Skin epidermis (tissue), 12 donors: ENCODE data around the gene LIPC.

Experiments
- H3K27ac ChIP-seq, 21 experiments: fragments of 200-600 bp; sonication (generic) in 11 of 21; one replicate each; pipeline ENCODE4 v1.5.0; 2020; ENCODE audit warnings: mild to moderate bottlenecking in 3 of 21, inconsistent platforms in 2 of 21, moderate library complexity in 2 of 21
- H3K4me3 ChIP-seq, 7 experiments: fragments of 200-600 bp; sonication (generic) in 2 of 7; one replicate each; pipeline ENCODE4 v1.5.0; 2020; ENCODE audit warnings: inconsistent platforms in 2 of 7, mild to moderate bottlenecking in 2 of 7, moderate library complexity in 1 of 7

Gene LIPC

DNA sequence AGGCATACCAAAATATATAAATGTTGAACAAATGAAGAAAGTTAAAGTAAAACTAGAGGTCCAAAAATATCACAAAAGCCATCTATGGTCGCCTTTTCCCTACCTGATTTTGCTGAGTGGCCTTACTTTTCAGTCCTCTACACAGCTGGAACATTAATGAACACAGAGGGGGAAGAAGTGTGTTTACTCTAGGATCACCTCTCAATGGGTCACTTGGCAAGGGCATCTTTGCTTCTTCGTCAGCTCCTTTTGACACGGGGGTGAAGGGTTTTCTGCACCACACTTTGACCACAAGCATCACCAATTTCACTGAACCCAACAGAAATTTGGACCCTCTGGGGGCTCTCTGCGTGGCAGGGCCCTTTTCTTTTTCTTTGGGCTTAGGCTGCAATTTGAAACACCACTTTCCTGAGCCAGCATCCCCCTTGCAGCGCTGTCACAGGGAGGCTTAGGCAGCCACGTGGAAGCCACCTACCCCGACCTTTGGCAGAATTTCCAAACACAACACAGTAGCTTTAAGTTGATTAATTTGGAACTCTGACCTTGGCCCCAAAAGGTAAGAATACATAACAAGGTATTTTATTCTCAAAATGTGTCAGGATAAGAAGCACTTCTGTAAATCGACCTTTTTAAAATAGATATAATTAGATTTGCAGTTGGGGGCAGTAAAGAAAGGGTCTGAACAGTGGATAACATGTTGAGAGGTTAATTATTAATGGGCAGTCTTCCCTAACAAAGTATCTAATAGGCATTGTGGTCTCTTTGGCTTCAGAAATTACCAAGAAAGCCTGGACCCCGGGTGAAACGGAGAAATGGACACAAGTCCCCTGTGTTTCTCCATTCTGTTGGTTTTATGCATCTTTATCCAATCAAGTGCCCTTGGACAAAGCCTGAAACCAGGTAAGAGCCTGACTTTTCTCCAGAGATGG lies at the start of gene LIPC:
TSS of gene LIPC (plus strand) at position 771 of the 929 bp plus-strand sequence. CDS start at position 813, 42 bp downstream.
- Histone ChIP-seq H3K4me3 (no peak within 1 kb of the TSS), H3K27ac (peak within 1 kb of the TSS in 2 of 21 experiments; percentile 1 to 15)

DNA sequence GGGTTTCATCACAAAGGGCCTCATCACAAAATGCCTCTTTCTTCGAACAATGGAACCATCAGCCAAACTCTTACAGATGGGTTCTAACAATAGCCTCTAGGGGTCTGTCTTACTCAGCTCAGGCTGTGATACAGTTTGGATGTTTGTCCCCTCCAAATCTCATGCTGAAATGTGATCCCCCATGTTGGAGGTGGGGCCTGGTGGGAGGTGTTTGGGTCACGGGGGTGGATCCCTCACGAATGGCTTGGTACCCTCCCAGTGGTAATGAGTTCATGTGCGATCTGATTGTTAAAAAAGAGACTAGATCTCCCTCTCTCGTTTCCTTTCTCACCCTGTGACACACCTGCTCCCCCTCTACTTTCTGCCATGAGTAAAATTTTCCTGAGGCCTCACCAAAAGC lies 47.9 kb upstream of the LIPC start:
- no peak overlapping the region for H3K27ac ChIP-seq

DNA sequence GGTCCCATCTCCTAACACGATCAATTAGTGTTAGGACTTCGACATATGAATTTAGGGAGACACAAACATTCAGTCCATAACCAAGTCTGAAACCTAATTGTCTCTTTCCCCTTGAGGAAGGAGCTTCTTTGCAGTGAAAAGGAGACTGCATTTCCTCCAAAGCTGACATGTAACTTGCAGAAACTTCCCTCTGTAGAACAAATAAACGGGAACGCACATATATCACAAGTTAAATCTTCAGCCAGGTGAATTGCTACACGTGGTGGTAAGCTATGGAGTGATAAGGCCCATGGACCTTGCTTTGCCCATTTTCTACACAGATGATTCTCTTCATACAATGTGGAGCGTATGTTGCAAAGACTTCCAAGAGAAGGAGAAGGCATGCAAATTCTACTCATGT lies 47.1 kb upstream of the LIPC start:
- Histone ChIP-seq H3K27ac (no peak overlapping the region), H3K4me3 (no peak overlapping the region)

More for the DNA sequence above, 47.9 kb upstream of the LIPC start:
- no peak overlapping the region for H3K4me3 ChIP-seq

DNA sequence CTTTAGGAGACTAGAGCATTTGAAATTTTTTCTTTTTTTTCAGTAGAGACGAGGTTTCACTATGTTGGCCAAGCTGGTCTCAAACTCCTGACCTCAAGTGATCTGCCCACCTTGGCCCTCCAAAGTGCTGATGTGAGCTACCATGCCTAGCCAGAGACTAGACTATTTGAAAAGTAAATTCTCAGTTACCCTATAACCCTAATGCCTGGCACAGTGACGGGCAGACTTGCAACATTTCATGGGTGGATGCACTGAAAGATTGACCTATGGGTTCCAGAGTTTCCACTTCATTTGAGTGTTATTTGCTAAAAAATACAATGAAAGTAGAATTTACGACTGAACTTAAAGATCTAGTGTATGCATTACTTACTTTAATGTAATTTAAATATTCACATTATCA lies 45.7 kb upstream of the LIPC start:
- Histone ChIP-seq H3K27ac (peak overlapping the region in 5 of 21 experiments; percentile 7 to 79 (median 60)), H3K4me3 (no peak overlapping the region)

DNA sequence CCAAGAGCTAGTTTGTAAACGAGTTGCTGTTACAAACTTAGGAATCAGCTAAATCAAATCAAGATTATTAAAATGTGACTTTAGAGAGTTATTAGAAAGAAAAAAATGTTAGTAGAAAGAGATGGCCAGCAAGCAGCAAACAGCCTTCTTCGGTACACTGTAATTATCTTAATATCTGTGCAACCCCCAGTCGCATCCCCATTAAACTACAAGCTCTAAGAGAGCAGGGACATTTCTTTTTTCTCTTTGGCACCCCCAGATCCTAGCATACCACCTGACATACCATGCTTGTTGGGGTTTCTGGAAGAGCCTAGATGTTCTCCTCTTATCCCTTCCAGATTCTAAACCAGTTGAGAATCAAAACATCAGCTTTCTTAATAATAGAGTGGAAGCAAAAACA lies 45.1 kb upstream of the LIPC start:
- Histone ChIP-seq H3K4me3 (no peak overlapping the region), H3K27ac (peak overlapping the region in 9 of 21 experiments; percentile 26 to 79 (median 47))

DNA sequence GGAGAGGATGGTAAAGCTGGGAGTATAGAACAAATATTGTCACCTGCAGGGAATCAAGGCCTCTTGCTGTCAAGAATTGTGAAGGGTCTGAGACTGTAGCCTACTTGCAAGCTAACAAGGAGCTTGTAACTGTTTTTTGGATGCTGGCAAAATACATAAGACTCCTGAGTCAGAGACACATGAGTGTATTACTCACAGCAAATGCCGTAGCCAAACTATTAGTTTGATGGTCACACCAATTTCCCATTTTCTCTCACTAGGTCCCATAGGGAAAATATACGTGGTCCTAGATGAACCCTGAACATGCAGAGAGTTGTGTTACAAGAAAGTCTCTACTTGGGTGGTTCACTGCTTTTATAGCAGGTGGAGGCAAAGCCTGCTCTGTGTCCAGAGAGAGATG lies 44.7 kb upstream of the LIPC start:
- Histone ChIP-seq H3K4me3 (no peak overlapping the region), H3K27ac (peak overlapping the region in 10 of 21 experiments; percentile 26 to 79 (median 46))

DNA sequence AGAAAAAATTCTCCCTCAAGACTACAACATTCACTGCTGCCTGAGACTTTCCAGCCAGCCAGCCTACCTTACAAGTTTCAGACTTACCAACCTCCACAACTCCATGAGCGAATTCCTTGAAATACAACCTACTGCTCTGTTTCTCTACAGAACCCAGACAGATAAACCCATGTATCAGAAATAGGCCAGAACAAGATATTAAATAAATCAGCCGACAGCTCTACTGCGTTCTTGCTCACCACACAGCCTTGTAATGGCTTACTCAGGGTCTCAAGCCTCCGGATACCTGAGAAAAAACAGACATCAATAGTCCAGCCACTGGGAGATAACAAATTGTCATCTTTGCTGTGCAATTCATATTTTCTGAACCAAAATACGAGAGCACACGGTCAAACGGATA lies 43.6 kb upstream of the LIPC start:
- Histone ChIP-seq H3K4me3 (no peak overlapping the region), H3K27ac (no peak overlapping the region)

DNA sequence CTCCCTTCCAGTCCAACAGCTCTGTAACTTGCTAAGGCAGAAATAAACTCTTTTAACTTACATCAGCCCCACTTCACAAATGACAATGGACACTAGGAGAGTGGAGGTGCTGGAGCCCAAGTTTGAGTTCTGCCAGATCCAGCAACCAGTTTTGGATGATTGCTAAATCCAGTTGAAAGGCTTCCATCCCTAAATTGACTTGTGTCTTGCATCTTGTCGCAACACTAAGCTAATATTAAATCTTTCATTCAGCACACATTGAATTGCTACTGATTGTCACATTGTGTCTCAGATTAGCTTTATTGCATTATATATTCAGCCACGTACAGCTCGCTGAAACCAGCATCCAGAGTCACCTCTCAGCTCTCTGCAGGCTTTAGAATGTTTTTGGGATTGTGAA lies 41.7 kb upstream of the LIPC start:
- H3K27ac ChIP-seq, result peak overlapping the region in 2 of 21 experiments; percentile 29 to 32
- H3K4me3 ChIP-seq, result no peak overlapping the region

DNA sequence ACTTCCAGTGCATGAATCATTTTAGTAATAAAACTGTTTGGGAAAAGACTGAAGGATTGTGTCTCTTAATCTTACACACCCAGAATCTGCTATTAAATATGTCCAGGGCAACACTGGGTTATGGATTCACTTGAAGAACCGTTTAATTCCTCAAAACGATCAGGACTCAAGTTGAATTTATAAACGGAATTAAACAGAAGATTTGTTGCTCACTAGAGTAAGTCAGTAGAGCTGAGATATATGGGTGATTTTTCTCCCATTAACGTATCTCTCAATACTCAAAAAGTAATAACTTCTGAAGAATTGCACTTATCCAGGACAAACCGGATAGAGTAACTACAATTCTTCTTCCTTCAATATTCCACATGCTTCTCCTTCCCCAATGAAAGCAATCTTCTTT lies 41.1 kb upstream of the LIPC start:
- Histone ChIP-seq H3K4me3 (no peak overlapping the region), H3K27ac (peak overlapping the region in 1 of 21 experiments; percentile 32)

DNA sequence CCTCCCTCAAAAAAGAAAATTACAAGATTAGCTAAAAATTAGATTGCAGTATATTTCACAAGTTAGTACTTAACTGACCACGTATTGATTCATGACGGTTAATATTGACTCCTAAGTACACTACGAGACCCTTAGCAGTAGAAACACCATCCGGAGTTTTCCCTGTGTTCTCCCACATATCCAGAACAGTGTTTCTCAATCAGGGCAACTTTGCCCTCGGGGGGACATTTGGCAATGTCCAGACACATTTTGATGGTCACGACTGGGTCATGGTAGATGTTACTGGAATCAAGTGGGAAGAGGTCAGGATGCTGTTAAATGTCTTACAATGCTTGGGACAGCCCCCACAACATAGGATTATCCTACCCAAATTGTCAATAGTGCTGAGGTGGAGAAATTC lies 40.7 kb upstream of the LIPC start:
- peak overlapping the region in 2 of 21 experiments; percentile 32 to 33 for H3K27ac ChIP-seq
- H3K4me3 ChIP-seq, result no peak overlapping the region

DNA sequence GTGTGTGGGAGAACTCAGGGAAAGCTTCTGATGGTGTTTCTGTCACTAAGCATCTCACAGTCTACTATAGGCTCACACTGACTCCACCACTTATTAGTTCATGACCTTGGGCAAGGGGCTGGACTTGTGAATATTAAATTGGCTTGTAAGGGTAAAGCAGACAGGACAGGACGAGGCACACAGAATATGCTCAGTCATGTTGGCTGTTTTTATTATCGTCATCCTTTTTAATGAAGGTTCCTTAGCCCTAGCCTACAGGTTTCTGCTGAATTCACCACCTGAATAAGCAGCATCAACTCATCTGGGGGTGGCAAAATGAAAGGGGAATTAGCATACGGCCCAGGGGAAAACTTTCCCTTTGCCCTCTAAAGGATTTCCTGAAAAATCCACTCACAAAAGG lies 39.6 kb upstream of the LIPC start:
- peak overlapping the region in 7 of 21 experiments; percentile 6 to 70 (median 52) for H3K27ac ChIP-seq
- H3K4me3 ChIP-seq, result no peak overlapping the region

DNA sequence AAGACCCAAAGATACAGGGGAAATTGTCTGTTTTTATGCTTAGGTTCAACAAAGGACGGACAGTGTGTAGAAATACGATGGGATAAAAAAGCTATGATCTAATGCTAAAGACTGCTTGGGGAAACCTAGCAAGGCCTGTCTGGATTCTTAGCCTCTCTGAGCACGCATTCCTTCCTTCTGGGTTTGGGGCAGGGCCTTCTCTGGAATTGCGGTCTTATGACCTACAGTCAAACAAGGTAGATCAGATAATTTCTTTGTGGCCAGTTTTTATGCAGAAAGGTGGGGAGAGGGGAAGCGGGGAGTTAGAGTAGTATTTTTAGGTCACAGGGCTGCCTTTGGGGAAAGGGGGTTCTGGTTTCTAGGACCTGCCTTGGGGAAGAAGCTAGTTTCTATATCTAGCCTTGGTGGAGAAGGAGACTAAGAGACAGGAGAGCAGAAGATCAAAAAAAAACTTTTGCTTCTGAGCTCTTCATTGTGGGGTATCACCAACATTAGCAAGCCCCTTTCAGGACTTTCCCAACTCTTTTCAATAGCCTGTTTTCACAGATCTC lies 39.1 kb upstream of the LIPC start:
- Histone ChIP-seq H3K4me3 (no peak overlapping the region), H3K27ac (peak overlapping the region in 9 of 21 experiments; percentile 5 to 70 (median 47))

DNA sequence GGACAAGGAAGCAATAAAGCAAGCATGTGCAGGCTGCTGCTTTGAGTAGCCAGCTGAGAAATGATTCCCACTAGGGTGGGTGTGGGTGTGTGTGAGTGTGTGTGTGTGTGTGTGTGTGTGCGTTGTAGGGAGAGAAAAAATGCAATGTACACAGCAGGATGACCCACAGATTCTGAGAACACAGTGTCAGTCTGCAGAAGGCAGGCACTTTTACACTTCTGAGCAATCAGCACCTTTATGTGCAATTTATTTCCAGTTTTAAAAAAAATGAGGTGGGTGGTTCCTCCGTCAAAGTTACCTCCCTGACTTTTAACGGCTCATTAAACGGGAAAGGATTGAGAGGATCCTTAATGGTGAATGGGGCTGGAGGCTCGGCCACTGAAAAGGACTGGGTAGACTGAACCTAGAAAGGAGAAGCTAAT lies 38.5 kb upstream of the LIPC start:
- Histone ChIP-seq H3K4me3 (no peak overlapping the region), H3K27ac (peak overlapping the region in 6 of 21 experiments; percentile 5 to 70 (median 53))

DNA sequence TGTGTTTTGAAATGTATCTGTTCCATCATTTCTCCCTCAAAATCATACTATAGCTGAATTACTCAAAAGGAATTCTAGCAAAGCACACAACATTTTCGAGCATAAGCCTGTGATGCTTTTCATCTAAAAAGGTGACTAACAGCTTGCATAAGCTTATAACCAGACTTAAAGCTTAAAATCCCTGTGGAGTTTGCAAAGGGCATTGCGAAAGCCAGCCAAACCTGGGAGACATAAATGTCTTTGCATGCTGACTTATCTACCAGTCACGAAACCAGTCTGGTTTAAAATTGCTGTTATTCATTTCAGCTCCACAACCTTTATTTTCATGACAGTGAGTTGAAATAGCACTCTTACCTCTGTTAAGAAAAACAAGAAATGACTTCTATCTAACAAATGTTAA lies 35.6 kb upstream of the LIPC start:
- peak overlapping the region in 6 of 21 experiments; percentile 21 to 61 (median 36) for H3K27ac ChIP-seq
- H3K4me3 ChIP-seq, result no peak overlapping the region

DNA sequence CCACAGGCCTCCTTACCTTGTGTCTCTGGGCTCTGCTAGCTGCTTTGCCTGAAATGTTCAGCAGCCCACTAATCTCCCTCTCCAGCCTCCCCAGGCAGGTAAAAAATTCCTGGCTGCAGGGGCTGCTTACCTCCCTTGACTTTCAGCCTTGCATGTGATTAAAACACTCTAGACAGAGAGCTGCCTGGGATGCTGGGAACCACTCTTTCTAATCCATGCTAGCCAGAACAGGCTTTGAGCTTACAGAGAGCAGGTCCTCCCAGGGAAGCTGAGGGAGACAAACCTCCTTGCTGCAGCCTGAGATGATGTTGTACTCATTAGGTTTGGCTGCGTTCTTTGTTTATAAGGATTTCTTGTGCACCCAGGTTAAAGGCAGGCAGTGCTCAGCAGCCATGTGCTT lies 33.7 kb upstream of the LIPC start:
- Histone ChIP-seq H3K4me3 (no peak overlapping the region), H3K27ac (peak overlapping the region in 1 of 21 experiments; percentile 17)

DNA sequence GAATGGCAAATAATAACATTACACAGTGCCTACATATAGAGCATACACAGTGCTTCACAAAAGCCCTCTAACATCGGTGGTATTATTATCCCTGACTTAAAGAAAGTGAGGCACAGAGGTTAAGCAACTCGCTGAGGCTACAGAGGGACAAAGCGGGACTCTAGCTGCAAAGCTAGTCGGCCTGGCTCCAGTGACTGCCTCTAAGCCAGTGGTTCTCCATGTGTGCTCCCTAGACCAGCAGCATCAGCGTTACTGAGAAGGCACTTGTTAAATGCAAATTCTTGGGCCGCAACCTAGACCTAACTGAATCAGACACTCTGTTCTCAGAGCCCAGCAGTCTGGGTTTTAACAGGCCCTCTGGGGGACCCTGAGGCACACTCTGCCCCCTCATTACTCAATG lies 33.1 kb upstream of the LIPC start:
- H3K27ac ChIP-seq, result no peak overlapping the region
- H3K4me3 ChIP-seq, result no peak overlapping the region

DNA sequence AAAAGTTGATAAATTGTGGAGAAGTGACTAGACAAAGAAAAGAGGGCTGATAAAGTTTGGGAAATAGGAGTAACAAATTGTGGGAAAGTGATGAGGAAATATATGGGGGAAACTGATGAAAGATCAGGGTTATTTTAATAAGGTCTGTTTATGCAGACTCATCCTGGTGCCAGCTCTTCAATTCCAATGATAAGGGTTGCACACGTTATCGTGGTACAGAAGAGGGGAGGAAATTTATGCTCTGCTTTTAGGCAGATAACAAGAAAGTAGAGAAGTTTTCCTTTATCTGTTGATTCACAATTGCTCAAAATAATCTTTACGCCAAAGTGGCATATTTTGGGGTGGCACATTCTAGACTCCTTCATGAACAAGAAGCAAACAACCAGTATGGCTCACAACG lies 32.1 kb upstream of the LIPC start:
- Histone ChIP-seq H3K4me3 (no peak overlapping the region), H3K27ac (no peak overlapping the region)

DNA sequence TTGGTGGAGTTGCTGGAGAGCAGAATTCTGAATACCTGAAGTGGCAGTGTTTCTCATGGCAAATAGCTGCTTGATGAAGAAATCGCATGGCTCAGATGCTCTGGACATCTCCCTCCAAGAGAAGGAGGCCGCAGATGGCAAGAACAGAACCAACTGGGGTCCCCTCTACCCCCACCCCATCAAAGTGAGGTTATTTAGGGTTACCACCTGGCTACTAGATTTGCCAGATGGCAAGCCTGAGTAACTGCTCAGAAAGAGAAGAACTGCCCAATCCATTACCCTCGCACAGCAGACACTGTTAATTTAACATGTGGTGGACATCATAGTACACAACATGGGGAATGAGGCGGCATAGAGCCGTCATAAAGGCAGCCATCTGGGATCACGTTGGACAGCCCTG lies 30.5 kb upstream of the LIPC start:
- Histone ChIP-seq H3K4me3 (no peak overlapping the region), H3K27ac (no peak overlapping the region)

DNA sequence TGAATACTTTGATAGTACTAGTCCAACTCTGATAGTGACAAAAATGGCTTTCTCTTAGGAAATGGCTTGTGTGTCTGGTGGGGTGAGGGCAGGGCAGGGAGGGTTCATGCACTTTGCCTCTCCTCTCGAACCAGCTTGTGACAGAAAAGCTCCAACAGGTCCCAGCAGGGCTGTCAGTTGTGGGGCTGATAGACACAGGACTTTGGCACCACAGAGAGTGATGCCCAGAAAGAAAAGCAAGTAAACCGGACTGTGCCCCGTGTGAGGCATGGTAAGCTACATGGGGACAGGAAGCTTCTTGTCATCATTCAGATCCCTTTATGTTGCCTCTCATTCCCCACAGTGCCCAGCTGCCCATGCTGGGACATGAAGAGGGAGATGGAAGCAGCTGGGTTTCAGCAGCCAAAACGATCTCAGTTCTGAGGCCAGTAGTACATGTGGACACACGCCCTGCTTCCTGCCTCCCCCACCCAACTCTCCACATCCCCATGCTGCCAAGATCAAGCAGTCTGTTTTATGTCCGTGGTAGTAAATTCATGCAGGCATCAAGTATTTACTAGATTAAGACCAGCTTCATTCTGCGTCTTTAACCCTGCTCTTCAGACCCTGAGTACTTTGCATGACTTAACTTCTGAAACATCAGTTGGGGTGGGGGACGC lies 29.7 kb upstream of the LIPC start:
- Histone ChIP-seq H3K27ac (no peak overlapping the region), H3K4me3 (no peak overlapping the region)

DNA sequence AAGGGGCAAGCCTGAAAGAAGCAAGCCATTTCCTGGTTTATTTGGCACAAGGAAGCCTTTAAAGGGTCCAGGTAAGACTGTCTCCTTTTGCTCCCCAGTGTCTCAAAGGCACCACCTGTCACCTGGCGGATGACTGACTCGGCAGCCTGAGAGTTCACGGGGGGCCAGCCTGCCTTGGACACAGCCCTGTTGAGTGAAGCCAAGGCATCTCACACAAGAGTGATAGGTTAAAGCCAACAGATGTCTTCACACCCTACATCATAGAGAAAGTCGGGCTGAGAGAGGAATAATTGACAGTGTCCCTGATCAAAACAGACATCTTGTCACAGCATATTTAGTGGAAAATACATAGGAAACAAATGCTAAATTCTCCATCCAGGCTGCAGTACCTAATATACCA lies 28.2 kb upstream of the LIPC start:
- H3K27ac ChIP-seq, result no peak overlapping the region
- H3K4me3 ChIP-seq, result no peak overlapping the region

DNA sequence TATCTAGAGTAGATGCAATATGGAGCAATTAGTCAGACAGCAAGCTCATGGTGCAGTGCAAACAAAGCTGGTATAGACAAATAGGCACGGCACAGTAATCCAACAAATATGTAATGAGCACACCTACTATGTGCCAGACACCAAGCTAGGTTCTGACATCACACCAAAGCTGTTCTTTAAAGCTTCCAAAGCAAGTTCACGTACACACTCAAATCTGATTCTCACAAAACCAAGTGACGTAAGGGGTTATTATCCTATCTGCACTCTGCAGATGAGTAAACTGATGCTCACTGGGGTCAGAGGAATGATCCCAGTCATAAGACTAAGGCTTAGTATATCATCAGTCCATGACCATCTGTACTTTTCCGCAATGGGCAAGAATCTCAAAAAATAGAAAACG lies 27.8 kb upstream of the LIPC start:
- Histone ChIP-seq H3K27ac (no peak overlapping the region), H3K4me3 (no peak overlapping the region)
